Gastrocnemius medialis (tissue), 4 donors: ENCODE measurements around the gene PABPN1L. TPM values are rescaled to one million over a fixed set of nuclear protein-coding genes. Genes with fewer than 3 reads are reported as not detected.
A peak's percentile ranks its signal among the peaks of the same experiment; 100 is the strongest.

Experiments
- ATAC-seq, 2 donors: fragments of 150-250 bp; one replicate each; pipeline ENCODE4 v1.9.1; 2016
- DNase-seq, 2 donors: peaks; one replicate each; pipeline ENCODE4 v3.0.0-alpha.2; 2019
- H3K27ac ChIP-seq, 4 donors: fragments of 200-600 bp; sonication (generic); 1 replicate in 1 of 4; 2 replicates in 3 of 4; pipeline ENCODE4 v1.5.1; 2016 to 2018; ENCODE audit warnings: mild to moderate bottlenecking in 2 of 4, moderate library complexity in 1 of 4
- H3K27me3 ChIP-seq, 3 donors: fragments of 200-600 bp; sonication (generic) in 2 of 3; 1 replicate in 1 of 3; 2 replicates in 2 of 3; pipeline versions ENCODE4 v1.5.1 to v1.6.0; 2016 to 2019; ENCODE audit warnings: mild to moderate bottlenecking in 1 of 3, moderate library complexity in 1 of 3
- H3K36me3 ChIP-seq, 2 donors: fragments of 200-600 bp; sonication (generic) in 1 of 2; one replicate each; pipeline ENCODE4 v1.5.1; 2017 to 2018
- H3K4me1 ChIP-seq, 2 donors: fragments of 200-600 bp; sonication (generic) in 1 of 2; one replicate each; pipeline ENCODE4 v1.5.1; 2016 to 2017; ENCODE audit warnings: mild to moderate bottlenecking in 2 of 2
- H3K4me3 ChIP-seq, 4 donors: fragments of 200-600 bp; sonication (generic) in 3 of 4; 1 replicate in 1 of 4; 2 replicates in 3 of 4; pipeline ENCODE4 v1.5.1; 2016 to 2019; ENCODE audit warnings: mild to moderate bottlenecking in 2 of 4
- H3K9me3 ChIP-seq, 3 donors: fragments of 200-600 bp; sonication (generic) in 2 of 3; 1 replicate in 1 of 3; 2 replicates in 2 of 3; pipeline ENCODE4 v1.5.1; 2016 to 2019
- POLR2A ChIP-seq, 2 donors: fragments of 450-650 bp; IDR thresholded peaks; one replicate each; pipeline ENCODE4 v1.6.1; 2017; ENCODE audit warnings: antibody characterized with exemption in 2 of 2, mild to moderate bottlenecking in 2 of 2, moderate library complexity in 2 of 2
- in situ Hi-C, 4 donors: fragments of 200-750 bp; cut with MboI; loops; one replicate each; pipeline versions ENCODE4 v1.15.0 to v1.8.0; 2017; ENCODE audit warnings: low sequenced_read_pairs in 4 of 4
- intact Hi-C: fragments of 100-400 bp; cut with DNase I; formaldehyde crosslinking; loops from one replicate; pipeline ENCODE4 v1.15.1; 2023; ENCODE audit warnings: low total_unique reads
- total RNA-seq, 4 donors: library from RNA; depleted of rRNA; stranded (reverse); fragments of >200 nt; gene quantifications; one replicate each; pipeline versions ENCODE4 v1.1.0 to v1.2.3, GENCODE V29; 2016
- TF ChIP-seq, protein P1 (sequence below), 5 experiments: fragments of 450-650 bp in 3 of 5; fragments of 200-600 bp in 2 of 5; sonication (generic) in 2 of 5; IDR thresholded peaks in 4 of 5; conservative IDR thresholded peaks in 1 of 5; 1 replicate in 4 of 5; 2 replicates in 1 of 5; pipeline ENCODE4 v1.5.1; 2016 to 2019; ENCODE audit warnings: antibody characterized with exemption in 5 of 5, mild to moderate bottlenecking in 3 of 5, moderate library complexity in 3 of 5

Gene PABPN1L
- total RNA-seq, 4 donors from 2014 or later, result not detected

DNA sequence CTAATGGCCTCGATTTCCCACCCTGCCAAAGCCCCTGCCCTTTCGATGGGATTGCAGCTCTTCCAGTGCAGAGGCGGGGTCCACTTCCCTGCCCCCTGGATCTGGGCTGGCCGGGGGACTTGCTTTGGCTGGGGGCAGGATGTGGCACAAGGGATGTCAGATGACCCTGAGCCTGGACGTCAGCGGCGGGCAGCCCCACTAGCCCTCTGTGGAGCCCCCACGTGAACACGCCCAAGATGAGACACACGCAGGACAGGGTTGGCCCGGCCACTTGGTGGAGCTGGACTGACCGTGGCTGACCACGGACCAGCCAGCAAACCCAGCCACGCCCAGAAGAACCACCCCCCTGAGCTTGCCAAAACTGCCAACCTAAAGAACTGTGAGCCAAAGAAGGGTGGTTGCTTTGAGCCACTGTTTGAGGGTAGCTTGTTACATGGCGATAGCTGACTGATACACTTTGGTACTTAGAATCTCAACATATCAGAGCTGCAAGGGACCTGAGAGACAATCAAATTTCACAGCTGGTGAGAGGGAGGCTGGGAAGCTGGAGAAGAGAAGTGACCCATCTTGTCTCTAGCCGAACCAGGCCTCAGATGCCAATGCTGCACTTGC lies 46.6 kb upstream of the PABPN1L start:
- TF ChIP-seq, protein P1, sequence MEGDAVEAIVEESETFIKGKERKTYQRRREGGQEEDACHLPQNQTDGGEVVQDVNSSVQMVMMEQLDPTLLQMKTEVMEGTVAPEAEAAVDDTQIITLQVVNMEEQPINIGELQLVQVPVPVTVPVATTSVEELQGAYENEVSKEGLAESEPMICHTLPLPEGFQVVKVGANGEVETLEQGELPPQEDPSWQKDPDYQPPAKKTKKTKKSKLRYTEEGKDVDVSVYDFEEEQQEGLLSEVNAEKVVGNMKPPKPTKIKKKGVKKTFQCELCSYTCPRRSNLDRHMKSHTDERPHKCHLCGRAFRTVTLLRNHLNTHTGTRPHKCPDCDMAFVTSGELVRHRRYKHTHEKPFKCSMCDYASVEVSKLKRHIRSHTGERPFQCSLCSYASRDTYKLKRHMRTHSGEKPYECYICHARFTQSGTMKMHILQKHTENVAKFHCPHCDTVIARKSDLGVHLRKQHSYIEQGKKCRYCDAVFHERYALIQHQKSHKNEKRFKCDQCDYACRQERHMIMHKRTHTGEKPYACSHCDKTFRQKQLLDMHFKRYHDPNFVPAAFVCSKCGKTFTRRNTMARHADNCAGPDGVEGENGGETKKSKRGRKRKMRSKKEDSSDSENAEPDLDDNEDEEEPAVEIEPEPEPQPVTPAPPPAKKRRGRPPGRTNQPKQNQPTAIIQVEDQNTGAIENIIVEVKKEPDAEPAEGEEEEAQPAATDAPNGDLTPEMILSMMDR (IDR thresholded peaks at IDR 0.05 in 4 of 5, conservative IDR thresholded peaks at IDR 0.05 in 1 of 5), result no peak
- TF ChIP-seq POLR2A (IDR thresholded peaks at IDR 0.05), result no peak
- Histone ChIP-seq H3K36me3 (no peaks in the 10 kb centered on the region), H3K27ac (no peak overlapping the region), H3K9me3 (no peaks in the 10 kb centered on the region), H3K4me3 (no peak overlapping the region), H3K27me3 (no peaks in the 10 kb centered on the region), H3K4me1 (peaks cover 10 to 14% of the 10 kb centered on the region in 2 donors)
- ATAC-seq (no peak), DNase-seq (no peak)
- in situ Hi-C loops, result no loop called here
- intact Hi-C loops, result no loop called here

DNA sequence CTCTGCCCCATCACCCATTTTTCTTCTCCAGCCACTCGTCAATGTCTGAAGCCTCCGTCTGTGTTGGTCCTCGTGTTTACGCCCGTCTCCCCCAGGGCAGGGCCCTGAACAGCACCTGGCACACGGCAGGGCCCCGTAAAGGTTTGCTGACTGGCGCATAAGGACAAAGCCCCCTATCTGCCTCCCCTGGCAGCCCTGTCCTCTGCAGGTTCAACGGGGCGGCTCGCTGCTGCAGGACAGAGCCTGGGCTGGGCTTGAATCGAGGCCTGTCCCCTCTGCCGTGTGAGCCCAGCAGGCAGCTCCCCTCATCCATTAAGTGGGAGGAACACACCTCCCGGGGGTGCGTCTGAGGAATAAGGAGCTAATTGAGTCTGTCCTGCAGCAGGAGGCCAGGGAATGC lies 46.1 kb upstream of the PABPN1L start:
- H3K9me3 ChIP-seq, result no peaks in the 10 kb centered on the region
- ATAC-seq, result no peak
- peaks cover 10 to 14% of the 10 kb centered on the region in 2 donors for H3K4me1 ChIP-seq
- H3K27me3 ChIP-seq, result no peaks in the 10 kb centered on the region
- H3K27ac ChIP-seq, result no peak overlapping the region
- intact Hi-C loops (no loop called here), in situ Hi-C loops (no loop called here)
- DNase-seq, result no peak
- no peaks in the 10 kb centered on the region for H3K36me3 ChIP-seq
- TF ChIP-seq, protein P1 (IDR thresholded peaks at IDR 0.05 in 4 of 5, conservative IDR thresholded peaks at IDR 0.05 in 1 of 5), result no peak
- no peak for TF ChIP-seq POLR2A (IDR thresholded peaks at IDR 0.05)
- no peak overlapping the region for H3K4me3 ChIP-seq

DNA sequence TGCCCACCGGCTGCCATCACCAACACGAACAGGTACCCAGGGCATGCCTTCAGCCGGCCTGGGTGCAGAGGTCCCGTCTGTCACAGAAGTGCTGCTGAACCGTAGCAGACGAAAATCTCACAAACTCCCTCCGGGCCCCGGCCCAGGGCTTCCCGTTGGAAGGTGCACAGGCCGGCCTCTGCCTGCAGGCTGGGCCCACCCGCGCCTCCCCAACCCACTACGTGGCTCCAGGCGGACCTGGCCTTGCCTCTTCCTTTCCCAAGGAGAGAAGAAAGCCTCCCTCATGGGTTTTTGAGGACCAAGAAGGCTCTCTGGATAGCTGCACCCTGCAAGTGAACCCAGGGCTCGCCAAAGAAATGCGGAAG lies 45.5 kb upstream of the PABPN1L start:
- intact Hi-C loops (no loop called here), in situ Hi-C loops (no loop called here)
- Histone ChIP-seq H3K4me1 (peaks cover 10 to 14% of the 10 kb centered on the region in 2 donors), H3K4me3 (no peak overlapping the region), H3K36me3 (no peaks in the 10 kb centered on the region), H3K9me3 (no peaks in the 10 kb centered on the region), H3K27me3 (no peaks in the 10 kb centered on the region), H3K27ac (no peak overlapping the region)
- ATAC-seq (no peak), DNase-seq (no peak)
- TF ChIP-seq, protein P1 (IDR thresholded peaks at IDR 0.05 in 4 of 5, conservative IDR thresholded peaks at IDR 0.05 in 1 of 5), result no peak
- no peak for TF ChIP-seq POLR2A (IDR thresholded peaks at IDR 0.05)

DNA sequence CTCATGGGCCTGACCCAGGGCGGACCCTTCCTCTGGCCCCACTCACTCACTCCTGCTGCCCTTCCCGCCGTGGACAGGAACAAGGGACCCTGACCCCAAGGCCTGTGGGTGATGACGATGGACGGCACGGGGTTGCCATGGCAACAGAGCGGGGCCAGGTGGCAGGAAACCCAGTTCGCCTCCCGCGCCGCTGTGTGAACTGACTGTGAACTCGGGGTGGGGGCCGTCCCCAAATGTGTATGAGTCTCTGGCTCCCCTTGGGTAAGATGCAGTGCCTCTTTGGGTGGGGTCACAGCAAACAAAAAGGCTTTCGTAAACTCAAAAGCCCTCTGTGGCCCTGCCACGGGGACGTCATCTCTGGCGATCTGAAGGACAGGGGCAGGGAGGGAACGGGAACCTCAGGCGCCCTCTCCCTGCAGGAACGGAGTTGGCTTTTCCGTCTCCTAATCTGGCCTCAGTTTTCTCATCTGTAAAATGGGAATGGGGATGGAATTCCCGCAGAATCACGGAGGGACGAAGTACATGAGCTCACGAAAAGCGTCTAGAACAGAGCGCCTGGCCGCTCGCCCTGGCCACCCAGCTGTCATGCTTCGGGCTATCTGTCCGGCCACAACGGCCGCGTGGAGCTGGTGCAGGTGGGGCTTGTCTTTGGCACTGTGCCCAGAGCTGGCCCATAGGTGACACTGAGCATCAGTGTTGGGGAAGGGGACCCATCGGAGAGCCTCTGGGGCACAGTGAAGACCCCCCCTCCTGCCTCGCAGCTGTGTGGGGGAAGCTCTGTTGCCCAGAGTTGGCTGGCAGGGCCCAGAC lies 44.9 kb upstream of the PABPN1L start:
- Histone ChIP-seq H3K27me3 (no peaks in the 10 kb centered on the region), H3K36me3 (no peaks in the 10 kb centered on the region), H3K4me3 (no peak overlapping the region), H3K9me3 (no peaks in the 10 kb centered on the region), H3K4me1 (peaks cover 10 to 14% of the 10 kb centered on the region in 2 donors), H3K27ac (peak overlapping the region in 2 of 4 donors; percentile 42 to 52)
- TF ChIP-seq, protein P1 (IDR thresholded peaks at IDR 0.05 in 4 of 5, conservative IDR thresholded peaks at IDR 0.05 in 1 of 5), result no peak
- TF ChIP-seq POLR2A (IDR thresholded peaks at IDR 0.05), result no peak
- in situ Hi-C loops (no loop called here), intact Hi-C loops (no loop called here)
- DNase-seq (no peak), ATAC-seq (no peak)
